Keratinocyte (primary cell): Measurements from ENCODE around the gene DNAJC22. TPM values are rescaled to one million over a fixed set of nuclear protein-coding genes. Genes with fewer than 3 reads are reported as not detected.

Experiments used
- DNase-seq: peaks from one replicate; pipeline ENCODE4 v3.0.0-alpha.2; 2011; ENCODE audit warnings: low read depth, missing footprints, low spot score
- FAIRE-seq: peaks from 2 replicates; lab custom pipeline; 2011; peaks lifted over from hg19 to GRCh38; lab: Jason Lieb, UNC
- H2AFZ ChIP-seq: 2 replicates; pipeline ENCODE4 v1.6.0; 2012; ENCODE audit warnings: low read length, control low read depth, inconsistent platforms; ENCODE audit not compliant: control insufficient read depth
- H3K27ac ChIP-seq: 2 replicates; pipeline ENCODE4 v1.5.1; 2011; ENCODE audit warnings: low read length; ENCODE audit not compliant: control insufficient read depth, insufficient read depth
- H3K27me3 ChIP-seq: 3 replicates; pipeline ENCODE4 v1.6.0; 2011; ENCODE audit warnings: low read length; ENCODE audit not compliant: control insufficient read depth, insufficient read depth; ENCODE audit errors: extremely low read depth
- H3K36me3 ChIP-seq, 2 experiments: 2 replicates in 1 of 2; 3 replicates in 1 of 2; pipeline ENCODE4 v1.5.1; 2011; ENCODE audit warnings: low read length in 2 of 2, mild to moderate bottlenecking in 1 of 2; ENCODE audit not compliant: control insufficient read depth in 2 of 2, insufficient read depth in 2 of 2; ENCODE audit errors: extremely low read depth in 1 of 2
- H3K4me1 ChIP-seq: 3 replicates; pipeline ENCODE4 v1.5.1; 2011; ENCODE audit warnings: low read length; ENCODE audit not compliant: control insufficient read depth, insufficient read depth; ENCODE audit errors: extremely low read depth
- H3K4me2 ChIP-seq: 3 replicates; pipeline ENCODE4 v1.6.0; 2011; ENCODE audit warnings: low read depth, low read length; ENCODE audit not compliant: control insufficient read depth, insufficient read depth; ENCODE audit errors: extremely low read depth
- H3K4me3 ChIP-seq, 3 experiments: fragments of 200-600 bp in 1 of 3; sonication (generic) in 1 of 3; 2 replicates in 2 of 3; 3 replicates in 1 of 3; pipeline ENCODE4 v1.5.1; 2011 to 2016; ENCODE audit warnings: low read length in 3 of 3, mild to moderate bottlenecking in 3 of 3, control low read depth in 2 of 3, inconsistent platforms in 1 of 3, low read depth in 1 of 3, mixed read lengths in 1 of 3, mixed run types in 1 of 3, moderate library complexity in 1 of 3; ENCODE audit not compliant: control insufficient read depth in 2 of 3, insufficient read depth in 2 of 3; ENCODE audit errors: extremely low read depth in 1 of 3
- H3K79me2 ChIP-seq: 2 replicates; pipeline ENCODE4 v1.6.0; 2012; ENCODE audit warnings: low read length; ENCODE audit not compliant: control insufficient read depth, insufficient read depth
- H3K9ac ChIP-seq: 3 replicates; pipeline ENCODE4 v1.6.0; 2011; ENCODE audit warnings: low read length; ENCODE audit not compliant: control insufficient read depth, insufficient read depth; ENCODE audit errors: extremely low read depth
- H3K9me1 ChIP-seq: 3 replicates; pipeline ENCODE4 v1.6.0; 2011; ENCODE audit warnings: low read length; ENCODE audit not compliant: control insufficient read depth, insufficient read depth; ENCODE audit errors: extremely low read depth
- H3K9me3 ChIP-seq: 2 replicates; pipeline ENCODE4 v1.5.1; 2012; ENCODE audit warnings: low read depth, low read length; ENCODE audit not compliant: control insufficient read depth
- H4K20me1 ChIP-seq: 3 replicates; pipeline ENCODE4 v1.6.0; 2011; ENCODE audit warnings: low read length; ENCODE audit not compliant: control insufficient read depth, insufficient read depth; ENCODE audit errors: extremely low read depth
- CTCF ChIP-seq, 3 experiments: IDR thresholded peaks in 1 of 3; conservative IDR thresholded peaks in 1 of 3; optimal IDR thresholded peaks in 1 of 3; 2 replicates in 2 of 3; 3 replicates in 1 of 3; pipeline versions ENCODE3 to v1.5.1; 2011; ENCODE audit warnings: low read length in 3 of 3, mild to moderate bottlenecking in 3 of 3, moderate library complexity in 2 of 3, control low read depth in 1 of 3, inconsistent platforms in 1 of 3; ENCODE audit not compliant: insufficient read depth in 2 of 3; ENCODE audit errors: extremely low read depth in 1 of 3
- EZH2 ChIP-seq: IDR thresholded peaks from one replicate; pipeline ENCODE4 v1.6.1; 2012; ENCODE audit warnings: inconsistent platforms, mild to moderate bottlenecking, low read length, moderate library complexity
- dilution Hi-C: fragments of 300-500 bp; cut with MboI; formaldehyde crosslinking; loops from one replicate; pipeline ENCODE4 v1.7.0; 2020; ENCODE audit warnings: low sequenced_read_pairs; ENCODE audit not compliant: extremely low pct_ligation_motif_present
- polyA plus RNA-seq, 5 experiments: library from polyadenylated mRNA; depleted of rRNA in 3 of 5; stranded (reverse) in 3 of 5; stranded (forward) in 1 of 5; unstranded in 1 of 5; fragments of >200 nt; gene quantifications; 1 replicate in 1 of 5; 2 replicates in 3 of 5; 3 replicates in 1 of 5; pipeline versions ENCODE4 v1.2.1 to v1.2.3, GENCODE V29; 2011 to 2012; ENCODE audit warnings: missing spikeins in 2 of 5, low read depth in 1 of 5, low replicate concordance in 1 of 5

Gene DNAJC22
- polyA plus RNA-seq, 1 donor (not counting 4 experiments of a cell fraction or from before 2014, with no cell fraction given) = not detected

- no peak for FAIRE-seq
- Histone ChIP-seq H3K9me3 (no peaks in the 10 kb centered on the region), H3K4me3 (no peak overlapping the region), H3K4me2 (no peak overlapping the region), H2AFZ (no peak overlapping the region), H3K27me3 (peaks cover 16% of the 10 kb centered on the region), H3K4me1 (peaks cover 11% of the 10 kb centered on the region), H3K36me3 (peaks cover 0 to 10% of the 10 kb centered on the region in 2 experiments), H3K9me1 (no peaks in the 10 kb centered on the region), H3K79me2 (no peaks in the 10 kb centered on the region), H3K9ac (no peak overlapping the region), H3K27ac (no peak overlapping the region), H4K20me1 (no peaks in the 10 kb centered on the region)
- dilution Hi-C loops = no loop called here
- DNase-seq = no peak
- TF ChIP-seq CTCF (optimal IDR thresholded peaks at IDR 0.05 in 1 of 3, IDR thresholded peaks at IDR 0.05 in 1 of 3, conservative IDR thresholded peaks at IDR 0.05 in 1 of 3; ENCODE audit: extremely low read depth in 1 of 3, insufficient read depth in 2 of 3, low read length in 3 of 3) (no peak), EZH2 (no peak)
Observed at GRCh38 chr12:49334681-49335080, 12.0 kb upstream of the DNAJC22 start.

GRCh38 chr12:49335118-49335954 is 11.4 kb upstream of the DNAJC22 start:
- no peak overlapping the region for H3K27ac ChIP-seq
- H3K4me2 ChIP-seq = no peak overlapping the region
- H3K9me1 ChIP-seq = no peaks in the 10 kb centered on the region
- dilution Hi-C loops = no loop called here
- FAIRE-seq (no peak), DNase-seq (no peak)
- H3K4me3 ChIP-seq = no peak overlapping the region
- H3K9ac ChIP-seq = no peak overlapping the region
- H4K20me1 ChIP-seq = no peaks in the 10 kb centered on the region
- H3K9me3 ChIP-seq = no peaks in the 10 kb centered on the region
- H3K27me3 ChIP-seq = peaks cover 16% of the 10 kb centered on the region
- H3K79me2 ChIP-seq = no peaks in the 10 kb centered on the region
- H3K4me1 ChIP-seq = peaks cover 11% of the 10 kb centered on the region
- peaks cover 0 to 10% of the 10 kb centered on the region in 2 experiments for H3K36me3 ChIP-seq
- TF ChIP-seq CTCF (optimal IDR thresholded peaks at IDR 0.05 in 1 of 3, IDR thresholded peaks at IDR 0.05 in 1 of 3, conservative IDR thresholded peaks at IDR 0.05 in 1 of 3; ENCODE audit: extremely low read depth in 1 of 3, insufficient read depth in 2 of 3, low read length in 3 of 3) = no peak
- no peak for TF ChIP-seq EZH2
- no peak overlapping the region for H2AFZ ChIP-seq
